Iris pigment epithelial cell (primary cell): ENCODE data around the gene BTBD17.
A peak's percentile ranks its signal among the peaks of the same experiment; 100 is the strongest.

ENCODE experiments used
- DNase-seq: peaks from one replicate; pipeline ENCODE4 v3.0.0-alpha.2; 2011; ENCODE audit warnings: low read depth

BTBD17 gene

GRCh38 chr17:74387365-74388218, 25.9 kb upstream of the BTBD17 start:
- DNase-seq: no peak

GRCh38 chr17:74386386-74386785, 24.7 kb upstream of the BTBD17 start:
- DNase-seq: no peak

- no peak for DNase-seq
Observed at GRCh38 chr17:74385201-74385600, 23.5 kb upstream of the BTBD17 start.

- DNase-seq: no peak
Observed at GRCh38 chr17:74383141-74383540, 21.5 kb upstream of the BTBD17 start.

GRCh38 chr17:74380959-74381808, 19.5 kb upstream of the BTBD17 start:
- no peak for DNase-seq

- no peak for DNase-seq
Observed at GRCh38 chr17:74380086-74380958, 18.7 kb upstream of the BTBD17 start.

GRCh38 chr17:74379495-74380085, 17.9 kb upstream of the BTBD17 start:
- DNase-seq: peak; percentile 72

- no peak for DNase-seq
Observed at GRCh38 chr17:74374858-74375257, 13.2 kb upstream of the BTBD17 start.

GRCh38 chr17:74373838-74374606, 12.4 kb upstream of the BTBD17 start:
- no peak for DNase-seq

GRCh38 chr17:74372426-74372825, 10.8 kb upstream of the BTBD17 start:
- DNase-seq: no peak

- DNase-seq: no peak
Observed at GRCh38 chr17:74371653-74372147, 10.0 kb upstream of the BTBD17 start.

GRCh38 chr17:74369665-74370490, 8.2 kb upstream of the BTBD17 start:
- DNase-seq: no peak

GRCh38 chr17:74369221-74369620, 7.6 kb upstream of the BTBD17 start:
- DNase-seq: no peak

- peak; percentile 40 for DNase-seq
Observed at GRCh38 chr17:74368341-74369081, 6.8 kb upstream of the BTBD17 start.

- no peak for DNase-seq
Observed at GRCh38 chr17:74367206-74367605, 5.5 kb upstream of the BTBD17 start, which contains the start of gene GPR142. Gene GPR142, plus strand, starts transcription at chr17:74367506. Its CDS starts 2,035 bp downstream, at chr17:74369541.

- no peak for DNase-seq
Observed at GRCh38 chr17:74362810-74363498, 1.3 kb upstream of the BTBD17 start.

GRCh38 chr17:74362069-74362405, 369 bp upstream of the BTBD17 start:
- no peak for DNase-seq

- DNase-seq: no peak
Observed at GRCh38 chr17:74360899-74361229, 804 bp downstream of the BTBD17 start.

- no peak for DNase-seq
Observed at GRCh38 chr17:74359916-74360315, 1.8 kb downstream of the BTBD17 start.
